ENCODE data around the gene ATP6V1G1. TPM values are rescaled to one million over a fixed set of nuclear protein-coding genes. Genes with fewer than 3 reads are reported as not detected.

ATP6V1G1 gene
- total RNA-seq, 1 donor from 2014 or later: 161 TPM

GRCh38 chr9:114558027-114558675 lies 29.4 kb upstream of the ATP6V1G1 start:
- Histone ChIP-seq H3K36me3 (no peaks in the 10 kb centered on the region), H3K27ac (no peak overlapping the region), H3K9me3 (no peaks in the 10 kb centered on the region), H3K4me1 (no peaks in the 10 kb centered on the region), H3K27me3 (no peaks in the 10 kb centered on the region), H3K4me3 (no peak overlapping the region)
- intact Hi-C loops (cut with DNase I): no loop called here
- no peak for DNase-seq (ENCODE audit: extremely low spot score in 2 of 2)
- TF ChIP-seq CTCF (IDR thresholded peaks at IDR 0.05) (no peak), POLR2AphosphoS5 (IDR thresholded peaks at IDR 0.05; ENCODE audit: insufficient read depth in 1 of 2, low read depth in 1 of 2) (no peak), POLR2A (IDR thresholded peaks at IDR 0.05) (no peak)

DNA sequence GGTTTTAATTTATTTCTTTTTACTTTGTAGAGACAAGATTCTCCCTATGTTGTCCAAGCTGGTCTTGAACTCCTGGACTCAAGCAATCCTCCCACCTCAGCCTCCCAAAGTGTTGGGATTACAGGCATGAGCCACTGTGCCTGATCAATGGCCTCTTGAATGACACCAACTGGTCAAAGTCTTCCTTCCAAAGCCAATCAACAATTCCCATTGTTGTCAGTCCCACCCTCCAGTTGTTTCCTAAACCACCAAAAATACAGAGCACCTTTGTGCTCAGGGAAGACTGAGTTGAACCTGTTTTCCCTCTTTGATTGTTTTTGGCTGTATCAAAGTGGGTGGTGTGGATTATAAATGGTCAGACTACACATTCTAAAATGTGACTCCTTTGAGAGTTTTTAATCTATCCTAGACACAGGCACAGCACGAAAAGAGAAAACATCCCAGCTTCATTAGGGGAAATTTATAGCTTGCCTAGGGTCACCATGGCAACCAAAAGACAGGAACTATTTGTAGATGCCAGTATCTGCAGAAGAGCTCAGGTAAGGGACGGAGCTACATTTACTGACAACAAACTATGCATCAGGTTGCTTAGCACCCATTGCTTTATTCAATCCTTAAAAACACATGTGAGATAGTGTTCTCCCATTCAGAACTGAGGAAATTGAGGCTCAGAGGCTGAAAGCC lies 27.6 kb upstream of the ATP6V1G1 start:
- Histone ChIP-seq H3K4me1 (no peaks in the 10 kb centered on the region), H3K27me3 (no peaks in the 10 kb centered on the region), H3K27ac (no peak overlapping the region), H3K4me3 (no peak overlapping the region), H3K36me3 (no peaks in the 10 kb centered on the region), H3K9me3 (no peaks in the 10 kb centered on the region)
- intact Hi-C loops (cut with DNase I): no loop called here
- no peak for DNase-seq (ENCODE audit: extremely low spot score in 2 of 2)
- TF ChIP-seq POLR2AphosphoS5 (IDR thresholded peaks at IDR 0.05; ENCODE audit: insufficient read depth in 1 of 2, low read depth in 1 of 2) (no peak), CTCF (IDR thresholded peaks at IDR 0.05) (no peak), POLR2A (IDR thresholded peaks at IDR 0.05) (no peak)

- Histone ChIP-seq H3K36me3 (no peaks in the 10 kb centered on the region), H3K4me1 (no peaks in the 10 kb centered on the region), H3K27ac (no peak overlapping the region), H3K27me3 (no peaks in the 10 kb centered on the region), H3K9me3 (no peaks in the 10 kb centered on the region), H3K4me3 (no peak overlapping the region)
- TF ChIP-seq POLR2A (IDR thresholded peaks at IDR 0.05) (no peak), POLR2AphosphoS5 (IDR thresholded peaks at IDR 0.05; ENCODE audit: insufficient read depth in 1 of 2, low read depth in 1 of 2) (no peak), CTCF (IDR thresholded peaks at IDR 0.05) (no peak)
- intact Hi-C loops (cut with DNase I): no loop called here
- no peak for DNase-seq (ENCODE audit: extremely low spot score in 2 of 2)
Observed at GRCh38 chr9:114560956-114561355, 26.6 kb upstream of the ATP6V1G1 start.

- no peak for TF ChIP-seq POLR2A (IDR thresholded peaks at IDR 0.05)
- no peak for TF ChIP-seq POLR2AphosphoS5 (IDR thresholded peaks at IDR 0.05; ENCODE audit: insufficient read depth in 1 of 2, low read depth in 1 of 2)
- no peak for TF ChIP-seq CTCF (IDR thresholded peaks at IDR 0.05)
- no peaks in the 10 kb centered on the region for H3K9me3 ChIP-seq
- DNase-seq (ENCODE audit: extremely low spot score in 2 of 2): no peak
- no peaks in the 10 kb centered on the region for H3K4me1 ChIP-seq
- H3K36me3 ChIP-seq: no peaks in the 10 kb centered on the region
- intact Hi-C loops (cut with DNase I): no loop called here
- no peak overlapping the region for H3K4me3 ChIP-seq
- H3K27me3 ChIP-seq: no peaks in the 10 kb centered on the region
- no peak overlapping the region for H3K27ac ChIP-seq
Observed at GRCh38 chr9:114561771-114562170, 25.8 kb upstream of the ATP6V1G1 start.

DNA sequence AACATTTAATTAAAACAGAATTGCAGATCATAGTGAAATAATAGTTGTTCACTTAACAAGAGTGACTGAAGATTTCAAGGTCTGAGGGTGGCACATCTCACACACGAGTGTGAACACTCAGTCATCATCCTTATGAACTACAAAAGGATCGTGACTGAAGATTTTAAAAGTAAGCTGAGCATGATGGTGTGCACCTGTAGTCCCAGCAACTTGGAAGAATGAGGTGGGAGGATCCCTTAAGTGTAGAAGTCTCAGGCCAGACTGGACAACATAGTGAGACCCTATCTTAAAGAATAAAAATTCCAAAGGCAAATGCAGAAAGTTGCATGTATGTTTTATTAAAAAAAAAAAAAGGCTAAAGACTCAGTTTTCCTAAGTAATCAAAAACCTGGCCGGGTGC lies 22.4 kb upstream of the ATP6V1G1 start:
- no peaks in the 10 kb centered on the region for H3K9me3 ChIP-seq
- H3K27me3 ChIP-seq: no peaks in the 10 kb centered on the region
- H3K27ac ChIP-seq: no peak overlapping the region
- intact Hi-C loops (cut with DNase I): no loop called here
- no peak for DNase-seq (ENCODE audit: extremely low spot score in 2 of 2)
- H3K4me1 ChIP-seq: no peaks in the 10 kb centered on the region
- no peaks in the 10 kb centered on the region for H3K36me3 ChIP-seq
- no peak for TF ChIP-seq POLR2AphosphoS5 (IDR thresholded peaks at IDR 0.05; ENCODE audit: insufficient read depth in 1 of 2, low read depth in 1 of 2)
- no peak for TF ChIP-seq CTCF (IDR thresholded peaks at IDR 0.05)
- no peak for TF ChIP-seq POLR2A (IDR thresholded peaks at IDR 0.05)
- no peak overlapping the region for H3K4me3 ChIP-seq
